ENCODE measurements around the gene CLMP.
"Not testable (repeated sequence)": the region's sequence is repeated elsewhere in the genome, so short reads cannot be mapped to it uniquely, and the experiment has no call there.

The CLMP gene

GRCh38 chr11:123137431-123138224, 57.4 kb downstream of the CLMP start:
- DNase-seq (ENCODE audit: low read depth) = peak; percentile 90
- peak; percentile 39 for TF ChIP-seq CTCF (conservative IDR thresholded peaks at IDR 0.05; ENCODE audit: low read length)
- H3K4me3 ChIP-seq (ENCODE audit: low read length) = peak overlapping the region; percentile 37

GRCh38 chr11:123135863-123136446, 59.1 kb downstream of the CLMP start:
- no peak for TF ChIP-seq CTCF (conservative IDR thresholded peaks at IDR 0.05; ENCODE audit: low read length)
- no peak overlapping the region for H3K4me3 ChIP-seq (ENCODE audit: low read length)
- no peak for DNase-seq (ENCODE audit: low read depth)

- no peak for TF ChIP-seq CTCF (conservative IDR thresholded peaks at IDR 0.05; ENCODE audit: low read length)
- no peak for DNase-seq (ENCODE audit: low read depth)
- H3K4me3 ChIP-seq (ENCODE audit: low read length) = no peak overlapping the region
These were observed 62.2 kb downstream of the CLMP start for GRCh38 chr11:123132881-123133280.

GRCh38 chr11:123132034-123132766, 62.8 kb downstream of the CLMP start:
- not testable (repeated sequence) for H3K4me3 ChIP-seq (ENCODE audit: low read length)
- peak; percentile 42 for DNase-seq (ENCODE audit: low read depth)

- no peak for TF ChIP-seq CTCF (conservative IDR thresholded peaks at IDR 0.05; ENCODE audit: low read length)
- peak; percentile 82 for DNase-seq (ENCODE audit: low read depth)
- peak overlapping the region; percentile 16; the same call in 1 of the 2 replicates for H3K4me3 ChIP-seq (ENCODE audit: low read length)
These were observed 65.1 kb downstream of the CLMP start for GRCh38 chr11:123129920-123130319.

GRCh38 chr11:123125169-123125568, 69.9 kb downstream of the CLMP start:
- no peak for TF ChIP-seq CTCF (conservative IDR thresholded peaks at IDR 0.05; ENCODE audit: low read length)
- H3K4me3 ChIP-seq (ENCODE audit: low read length) = no peak overlapping the region
- DNase-seq (ENCODE audit: low read depth) = no peak

GRCh38 chr11:123122852-123123251, 72.2 kb downstream of the CLMP start:
- no peak overlapping the region for H3K4me3 ChIP-seq (ENCODE audit: low read length)
- TF ChIP-seq CTCF (conservative IDR thresholded peaks at IDR 0.05; ENCODE audit: low read length) = no peak
- DNase-seq (ENCODE audit: low read depth) = no peak
